ENCODE measurements around the gene ANXA6. TPM values are rescaled to one million over a fixed set of nuclear protein-coding genes. Genes with fewer than 3 reads are reported as not detected.

Gene ANXA6
- 100 to 1,000 TPM; 359 to 435 (median 375) TPM for total RNA-seq

GRCh38 chr5:151157426-151158286 lies at the start of gene ANXA6:
TSS of gene ANXA6 (minus strand) at chr5:151157779. CDS start at chr5:151147901, 9,878 bp downstream.
- no peaks in the 10 kb centered on the region for H3K9me3 ChIP-seq
- H3K27ac ChIP-seq, result peak within 1 kb of the TSS; percentile 80 to 97 (median 94)
- peak within 1 kb of the TSS; percentile 80 to 96 for H3K4me3 ChIP-seq
- peak; percentile 98 for ATAC-seq
- WGBS, 2 donors (ENCODE audit: low coverage in 1 of 2), result 0 to 7% methylated on average over 1 to 2 of the region's 60 CpGs
- H3K27me3 ChIP-seq, result no peaks in the 10 kb centered on the region
- TF ChIP-seq EP300 (IDR thresholded peaks at IDR 0.05) (no peak), POLR2A (IDR thresholded peaks at IDR 0.05) (peak; percentile 74 to 80), CTCF (IDR thresholded peaks at IDR 0.05) (no peak), POLR2AphosphoS5 (IDR thresholded peaks at IDR 0.05) (peak; percentile 72)
- H3K4me1 ChIP-seq, result peaks cover 6 to 69% (median 27%) of the 10 kb centered on the region in 3 donors
- H3K36me3 ChIP-seq, result no peaks in the 10 kb centered on the region

GRCh38 chr5:151205411-151205810 lies 47.8 kb upstream of the ANXA6 start:
- H3K36me3 ChIP-seq, result peaks cover 0 to 34% of the 10 kb centered on the region in 2 donors
- H3K4me3 ChIP-seq, result no peak overlapping the region
- no peak overlapping the region for H3K27ac ChIP-seq
- WGBS, 2 donors (ENCODE audit: low coverage in 1 of 2), result 83% methylated on average over 5 of the region's 10 CpGs; no CpG with 5 or more reads in 1 of the 2 donors
- no peak for ATAC-seq
- TF ChIP-seq CTCF (IDR thresholded peaks at IDR 0.05) (no peak), EP300 (IDR thresholded peaks at IDR 0.05) (no peak), POLR2A (IDR thresholded peaks at IDR 0.05) (no peak), POLR2AphosphoS5 (IDR thresholded peaks at IDR 0.05) (no peak)
- no peaks in the 10 kb centered on the region for H3K27me3 ChIP-seq
- H3K9me3 ChIP-seq, result no peaks in the 10 kb centered on the region
- H3K4me1 ChIP-seq, result peaks cover 8 to 48% (median 13%) of the 10 kb centered on the region in 3 donors

GRCh38 chr5:151204051-151204450 lies 46.5 kb upstream of the ANXA6 start:
- 67 to 75% methylated on average over 2 to 3 of the region's 5 CpGs for WGBS, 2 donors (ENCODE audit: low coverage in 1 of 2)

GRCh38 chr5:151202381-151203139 lies 45.0 kb upstream of the ANXA6 start:
- no peak for ATAC-seq

More at GRCh38 chr5:151204051-151204450, 46.5 kb upstream of the ANXA6 start:
- no peak for ATAC-seq
- TF ChIP-seq POLR2AphosphoS5 (IDR thresholded peaks at IDR 0.05) (no peak), POLR2A (IDR thresholded peaks at IDR 0.05) (no peak), EP300 (IDR thresholded peaks at IDR 0.05) (no peak), CTCF (IDR thresholded peaks at IDR 0.05) (no peak)
- peaks cover 3 to 35% (median 8%) of the 10 kb centered on the region in 3 donors for H3K4me1 ChIP-seq
- H3K9me3 ChIP-seq, result no peaks in the 10 kb centered on the region
- H3K27ac ChIP-seq, result no peak overlapping the region
- H3K27me3 ChIP-seq, result no peaks in the 10 kb centered on the region
- H3K4me3 ChIP-seq, result no peak overlapping the region
- H3K36me3 ChIP-seq, result peaks cover 0 to 47% of the 10 kb centered on the region in 2 donors

More at GRCh38 chr5:151202381-151203139, 45.0 kb upstream of the ANXA6 start:
- Histone ChIP-seq H3K4me3 (no peak overlapping the region), H3K27me3 (no peaks in the 10 kb centered on the region), H3K4me1 (peaks cover 0 to 20% (median 0%) of the 10 kb centered on the region in 3 donors), H3K27ac (peak overlapping the region in 1 of 4 donors; percentile 14), H3K9me3 (no peaks in the 10 kb centered on the region), H3K36me3 (peaks cover 0 to 56% of the 10 kb centered on the region in 2 donors)
- WGBS, 2 donors (ENCODE audit: low coverage in 1 of 2), result 55 to 65% methylated on average over 4 to 5 of the region's 5 CpGs
- TF ChIP-seq CTCF (IDR thresholded peaks at IDR 0.05) (no peak), POLR2AphosphoS5 (IDR thresholded peaks at IDR 0.05) (no peak), POLR2A (IDR thresholded peaks at IDR 0.05) (no peak), EP300 (IDR thresholded peaks at IDR 0.05) (no peak)

All from gastroesophageal sphincter (tissue), 4 donors.